GM19099 (cell line): ENCODE data around the gene SBK2.

Experiments used
- POLR2A ChIP-seq: IDR thresholded peaks from 3 replicates; pipeline ENCODE4 v1.6.1; 2011; ENCODE audit warnings: low read depth; ENCODE audit not compliant: insufficient read length; ENCODE audit errors: extremely low read depth

Gene SBK2

DNA sequence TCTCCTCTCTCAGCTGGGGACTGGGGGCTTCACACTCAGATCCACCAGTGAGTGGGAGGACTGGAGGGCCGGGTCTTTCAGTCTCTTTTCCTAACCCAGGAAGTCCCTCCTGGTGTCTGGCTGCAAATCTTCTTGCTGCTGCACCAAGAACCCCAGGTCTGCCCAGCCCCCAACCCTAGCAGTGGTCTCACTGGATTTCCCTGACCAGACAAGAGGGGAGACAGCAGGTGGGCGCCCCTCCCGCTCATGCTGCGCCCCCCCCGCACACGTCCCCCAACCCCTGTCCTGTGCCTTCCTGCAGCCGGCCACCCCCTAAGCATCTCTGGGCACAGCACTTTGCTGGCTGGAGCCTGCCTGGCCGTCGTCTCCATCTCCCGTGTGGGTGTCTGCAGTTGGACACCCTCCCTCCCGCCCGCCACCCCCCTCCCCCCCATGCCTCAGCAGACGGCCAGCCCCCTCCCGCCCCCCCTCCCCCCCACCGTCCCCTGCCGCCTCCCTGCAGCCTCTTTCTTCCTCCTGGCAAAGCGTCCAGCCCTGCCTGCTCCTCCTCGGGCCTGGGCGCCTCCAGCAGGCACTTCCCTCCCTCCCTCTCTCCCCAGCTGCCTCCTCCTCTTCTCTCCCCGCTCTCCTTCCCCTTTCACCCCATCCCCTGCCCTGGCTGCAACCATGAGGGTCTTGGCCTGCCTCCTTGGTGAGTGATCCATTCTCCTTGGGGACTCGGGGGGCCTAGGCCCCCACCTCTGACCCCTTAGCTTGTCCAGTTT is 48.8 kb downstream of the SBK2 start, which contains the start of gene SSC5D:
TSS of gene SSC5D (plus strand) at position 513 of the 764 bp plus-strand sequence. CDS start at position 667, 154 bp downstream.
- no peak for TF ChIP-seq POLR2A

GRCh38 chr19:55486971-55487923 is 49.7 kb downstream of the SBK2 start:
- TF ChIP-seq POLR2A: no peak

DNA sequence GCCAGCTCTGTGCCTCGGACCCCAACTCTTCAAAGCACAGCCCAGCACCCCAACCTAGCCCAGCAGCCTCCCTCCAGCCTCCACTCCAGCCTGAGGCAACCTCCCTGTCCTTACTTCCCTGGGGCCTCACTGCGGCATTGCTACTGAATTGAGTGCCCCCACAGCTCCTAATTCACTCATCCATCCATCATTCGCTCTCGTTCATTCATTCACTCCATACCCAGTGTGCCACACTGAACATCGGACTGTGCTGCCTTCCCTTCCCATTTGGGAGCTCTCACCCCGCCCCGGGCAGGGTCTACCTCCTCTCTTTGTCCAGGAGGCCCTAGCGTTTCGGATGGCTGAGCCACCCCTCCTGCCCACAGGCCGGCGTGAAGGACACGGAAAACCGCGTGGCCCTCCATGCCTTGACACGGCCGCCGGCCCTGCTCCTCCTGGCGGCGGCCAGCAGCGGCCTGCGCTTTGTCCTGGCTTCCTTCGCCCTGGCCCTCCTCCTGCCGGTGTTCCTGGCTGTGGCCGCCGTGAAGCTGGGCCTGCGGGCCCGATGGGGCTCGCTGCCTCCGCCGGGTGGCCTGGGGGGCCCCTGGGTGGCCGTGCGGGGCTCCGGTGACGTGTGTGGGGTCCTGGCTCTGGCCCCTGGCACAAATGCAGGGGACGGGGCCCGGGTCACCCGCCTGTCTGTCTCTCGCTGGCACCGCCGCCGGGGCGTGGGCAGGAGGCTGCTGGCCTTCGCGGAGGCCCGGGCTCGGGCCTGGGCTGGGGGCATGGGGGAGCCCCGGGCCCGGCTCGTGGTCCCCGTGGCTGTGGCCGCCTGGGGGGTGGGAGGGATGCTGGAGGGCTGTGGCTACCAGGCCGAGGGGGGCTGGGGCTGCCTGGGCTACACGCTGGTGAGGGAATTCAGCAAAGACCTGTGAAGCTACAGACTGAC is 50.6 kb downstream of the SBK2 start:
- TF ChIP-seq POLR2A: no peak

- TF ChIP-seq POLR2A: no peak
These were observed 51.4 kb downstream of the SBK2 start for GRCh38 chr19:55485439-55486011.

- TF ChIP-seq POLR2A: peak; percentile 14
These were observed 52.1 kb downstream of the SBK2 start, which contains the start of gene NAT14 for GRCh38 chr19:55484593-55485438. TSS of gene NAT14 (plus strand) at chr19:55485188. CDS start at chr19:55485709, 521 bp downstream.

GRCh38 chr19:55483706-55484592 is 53.0 kb downstream of the SBK2 start:
- TF ChIP-seq POLR2A: no peak

DNA sequence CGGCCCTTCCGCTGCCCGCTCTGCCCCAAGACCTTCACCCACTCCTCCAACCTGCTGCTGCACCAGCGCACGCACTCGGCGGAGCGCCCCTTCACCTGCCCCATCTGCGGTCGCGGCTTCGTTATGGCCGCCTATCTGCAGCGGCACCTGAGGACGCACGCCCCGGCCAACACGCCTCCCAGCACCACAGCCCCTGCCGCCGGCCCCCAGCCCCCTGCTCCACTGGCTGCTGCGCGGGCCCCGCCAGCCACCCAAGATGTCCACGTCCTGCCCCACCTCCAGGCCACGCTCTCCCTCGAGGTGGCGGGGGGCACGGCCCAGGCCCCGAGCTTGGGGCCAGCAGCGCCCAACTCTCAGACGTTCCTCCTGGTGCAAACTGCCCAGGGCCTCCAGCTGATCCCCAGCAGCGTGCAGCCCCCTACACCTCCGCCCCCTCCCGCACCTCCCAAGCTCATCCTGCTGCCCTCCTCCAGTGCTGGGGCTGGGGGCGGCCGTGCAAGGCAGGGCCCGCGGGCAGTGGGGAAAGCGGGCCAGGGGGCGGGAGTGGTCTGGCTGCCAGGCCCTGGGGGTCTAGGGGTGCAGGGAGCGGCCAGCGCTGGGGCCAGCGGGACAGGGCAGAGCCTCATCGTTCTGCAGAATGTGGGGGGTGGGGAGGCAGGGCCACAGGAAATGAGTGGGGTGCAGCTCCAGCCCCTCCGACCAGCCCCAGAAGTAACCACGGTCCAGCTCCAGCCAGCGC is 53.8 kb downstream of the SBK2 start:
- no peak for TF ChIP-seq POLR2A

- no peak for TF ChIP-seq POLR2A
These were observed 54.6 kb downstream of the SBK2 start for GRCh38 chr19:55482156-55482961.

GRCh38 chr19:55481794-55482155 is 55.2 kb downstream of the SBK2 start:
- TF ChIP-seq POLR2A: no peak

- no peak for TF ChIP-seq POLR2A
These were observed 55.7 kb downstream of the SBK2 start for GRCh38 chr19:55481148-55481793.
